ENCODE data around the gene ADGRL2. TPM values are rescaled to one million over a fixed set of nuclear protein-coding genes. Genes with fewer than 3 reads are reported as not detected.

The ADGRL2 gene
- total and polyA plus RNA-seq, 9 of the 15 experiments (the other 6 are each of a cell fraction or from before 2014, with no cell fraction given), result 0.03 to 0.15 (median 0.13) TPM; not detected in 6

DNA sequence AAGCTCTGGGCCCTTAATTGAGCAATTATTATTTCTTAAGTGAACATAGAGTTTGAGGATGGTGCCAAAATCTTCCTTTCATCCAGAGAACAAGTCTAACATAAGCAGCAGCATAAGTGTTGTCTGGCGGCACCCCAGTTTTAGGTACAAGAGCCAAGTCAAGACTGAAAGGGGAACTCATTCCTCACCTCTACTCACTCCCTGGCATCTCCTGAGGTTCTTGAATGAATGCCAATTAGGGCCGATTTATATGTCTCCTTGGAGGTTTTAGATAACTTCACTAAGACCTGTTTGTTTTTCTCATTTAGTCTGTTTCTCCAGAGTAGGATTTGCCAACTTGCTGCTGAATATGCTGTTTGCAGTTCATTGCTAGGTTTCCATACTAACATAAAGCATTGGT, 42.6 kb upstream of the ADGRL2 start:
- no peak for DNase-seq (ENCODE audit: extremely low read depth in 1 of 4, low spot score in 3 of 4)
- no peak for TF ChIP-seq CC2D1A (IDR thresholded peaks at IDR 0.05)
- TF ChIP-seq PHB (CRISPR knock-in tag; IDR thresholded peaks at IDR 0.05), result no peak
- TF ChIP-seq SMC3 (conservative IDR thresholded peaks at IDR 0.05; ENCODE audit: insufficient read depth, low read depth, low read length), result no peak
- TF ChIP-seq ZNF511 (CRISPR knock-in tag; IDR thresholded peaks at IDR 0.05), result no peak
- TF ChIP-seq, protein P1, sequence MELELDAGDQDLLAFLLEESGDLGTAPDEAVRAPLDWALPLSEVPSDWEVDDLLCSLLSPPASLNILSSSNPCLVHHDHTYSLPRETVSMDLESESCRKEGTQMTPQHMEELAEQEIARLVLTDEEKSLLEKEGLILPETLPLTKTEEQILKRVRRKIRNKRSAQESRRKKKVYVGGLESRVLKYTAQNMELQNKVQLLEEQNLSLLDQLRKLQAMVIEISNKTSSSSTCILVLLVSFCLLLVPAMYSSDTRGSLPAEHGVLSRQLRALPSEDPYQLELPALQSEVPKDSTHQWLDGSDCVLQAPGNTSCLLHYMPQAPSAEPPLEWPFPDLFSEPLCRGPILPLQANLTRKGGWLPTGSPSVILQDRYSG (tag; conservative IDR thresholded peaks at IDR 0.05; ENCODE audit: low read depth), result no peak
- no peak for TF ChIP-seq XRCC3 (IDR thresholded peaks at IDR 0.05)
- TF ChIP-seq MAFF (IDR thresholded peaks at IDR 0.05; ENCODE audit: low read length), result no peak
- TF ChIP-seq NR3C1 (CRISPR knock-in tag; IDR thresholded peaks at IDR 0.05), result no peak
- no peak for TF ChIP-seq TCF7 (IDR thresholded peaks at IDR 0.05; ENCODE audit: borderline replicate concordance)
- TF ChIP-seq, protein P2, sequence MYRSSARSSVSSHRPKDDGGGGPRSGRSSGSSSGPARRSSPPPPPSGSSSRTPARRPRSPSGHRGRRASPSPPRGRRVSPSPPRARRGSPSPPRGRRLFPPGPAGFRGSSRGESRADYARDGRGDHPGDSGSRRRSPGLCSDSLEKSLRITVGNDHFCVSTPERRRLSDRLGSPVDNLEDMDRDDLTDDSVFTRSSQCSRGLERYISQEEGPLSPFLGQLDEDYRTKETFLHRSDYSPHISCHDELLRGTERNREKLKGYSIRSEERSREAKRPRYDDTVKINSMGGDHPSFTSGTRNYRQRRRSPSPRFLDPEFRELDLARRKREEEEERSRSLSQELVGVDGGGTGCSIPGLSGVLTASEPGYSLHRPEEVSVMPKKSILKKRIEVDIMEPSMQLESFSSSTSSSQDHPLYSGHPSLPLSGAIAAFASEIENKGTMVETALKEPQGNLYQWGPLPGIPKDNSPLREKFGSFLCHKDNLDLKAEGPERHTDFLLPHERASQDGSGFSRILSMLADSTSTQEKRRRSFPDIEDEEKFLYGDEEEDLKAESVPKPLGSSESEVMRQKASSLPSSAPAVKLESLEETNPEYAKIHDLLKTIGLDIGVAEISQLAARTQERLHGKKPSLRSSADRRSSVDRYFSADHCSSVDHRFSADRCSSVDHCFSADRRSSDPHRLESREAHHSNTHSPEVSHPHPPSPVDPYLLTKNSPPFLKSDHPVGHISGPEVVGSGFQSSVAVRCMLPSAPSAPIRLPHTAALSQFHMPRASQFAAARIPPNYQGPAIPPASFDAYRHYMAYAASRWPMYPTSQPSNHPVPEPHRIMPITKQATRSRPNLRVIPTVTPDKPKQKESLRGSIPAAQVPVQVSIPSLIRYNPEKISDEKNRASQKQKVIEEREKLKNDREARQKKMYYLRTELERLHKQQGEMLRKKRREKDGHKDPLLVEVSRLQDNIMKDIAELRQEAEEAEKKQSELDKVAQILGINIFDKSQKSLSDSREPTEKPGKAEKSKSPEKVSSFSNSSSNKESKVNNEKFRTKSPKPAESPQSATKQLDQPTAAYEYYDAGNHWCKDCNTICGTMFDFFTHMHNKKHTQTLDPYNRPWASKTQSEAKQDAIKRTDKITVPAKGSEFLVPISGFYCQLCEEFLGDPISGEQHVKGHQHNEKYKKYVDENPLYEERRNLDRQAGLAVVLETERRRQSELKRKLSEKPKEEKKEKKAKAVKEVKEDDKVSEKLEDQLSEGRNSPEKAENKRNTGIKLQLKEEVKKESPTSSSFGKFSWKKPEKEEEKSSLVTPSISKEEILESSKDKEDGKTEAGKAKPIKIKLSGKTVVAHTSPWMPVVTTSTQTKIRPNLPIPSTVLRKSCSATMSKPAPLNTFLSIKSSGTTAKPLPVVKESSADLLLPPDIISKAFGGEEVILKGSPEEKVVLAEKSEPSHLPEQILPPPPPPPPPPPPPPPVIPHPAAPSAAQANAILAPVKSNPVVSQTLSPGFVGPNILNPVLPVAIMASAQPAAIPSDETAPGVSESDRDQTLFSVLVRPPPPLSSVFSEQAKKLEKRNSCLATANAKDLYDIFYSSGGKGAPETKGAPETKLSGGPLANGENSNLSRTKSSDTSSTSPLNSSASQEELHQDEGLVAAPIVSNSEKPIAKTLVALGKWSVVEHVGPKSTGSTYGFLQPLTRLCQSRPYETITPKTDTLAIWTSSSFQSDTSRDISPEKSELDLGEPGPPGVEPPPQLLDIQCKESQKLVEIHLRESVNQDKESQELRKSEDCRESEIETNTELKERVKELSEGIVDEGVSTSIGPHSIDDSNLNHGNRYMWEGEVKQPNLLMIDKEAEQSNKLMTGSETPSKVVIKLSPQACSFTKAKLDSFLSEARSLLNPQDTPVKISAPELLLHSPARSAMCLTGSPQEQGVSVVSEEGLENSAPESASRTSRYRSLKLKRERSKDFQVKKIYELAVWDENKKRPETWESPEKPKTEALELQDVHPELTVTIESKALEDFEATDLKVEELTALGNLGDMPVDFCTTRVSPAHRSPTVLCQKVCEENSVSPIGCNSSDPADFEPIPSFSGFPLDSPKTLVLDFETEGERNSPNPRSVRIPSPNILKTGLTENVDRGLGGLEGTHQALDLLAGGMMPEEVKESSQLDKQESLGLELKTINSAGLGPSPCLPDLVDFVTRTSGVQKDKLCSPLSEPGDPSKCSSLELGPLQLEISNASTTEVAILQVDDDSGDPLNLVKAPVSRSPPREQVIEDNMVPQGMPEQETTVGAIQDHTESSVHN (IDR thresholded peaks at IDR 0.05; ENCODE audit: borderline replicate concordance in 1 of 2, low read depth in 1 of 2), result no peak
- TF ChIP-seq NUFIP1 (IDR thresholded peaks at IDR 0.05; ENCODE audit: partially characterized antibody), result no peak
- no peak for TF ChIP-seq ARHGAP35 (IDR thresholded peaks at IDR 0.05; ENCODE audit: partially characterized antibody)
- TF ChIP-seq NCOA1 (IDR thresholded peaks at IDR 0.05; ENCODE audit: low read depth), result no peak

More for the DNA sequence above, 42.6 kb upstream of the ADGRL2 start:
- H3K4me2 ChIP-seq (ENCODE audit: insufficient read depth, low read length), result no peak overlapping the region
- BruUV-seq (replicated peaks), result no TSS peak
- no peak overlapping the region for H2AFZ ChIP-seq (ENCODE audit: low read depth, low read length)
- H4K20me1 ChIP-seq (replicated peaks; ENCODE audit: control insufficient read depth, insufficient read depth, low read length), result no peaks in the 10 kb centered on the region
- 0% methylated on average over 2 of the region's 2 CpGs for WGBS (ENCODE audit: insufficient coverage, low coverage, missing lambda C conversion rate)
- FAIRE-seq (no peak), ATAC-seq (no peak)
- ChIA-PET POLR2A (no interaction called here), CTCF (ENCODE audit: low intra/inter-chr PET ratio) (no interaction called here)
- no peak overlapping the region for H3K4me3 ChIP-seq
- no peak overlapping the region for H3K9ac ChIP-seq (ENCODE audit: insufficient read depth in 1 of 2, low read depth in 2 of 2, low read length in 2 of 2)
- no peaks in the 10 kb centered on the region for H3K27me3 ChIP-seq (ENCODE audit: control insufficient read depth in 2 of 2, insufficient read depth in 2 of 2, low read length in 2 of 2)
- H3K27ac ChIP-seq (ENCODE audit: extremely low read depth, low read depth, low read length), result no peak overlapping the region
- H3K36me3 ChIP-seq (ENCODE audit: control insufficient read depth, insufficient read depth, low read length), result no peaks in the 10 kb centered on the region
- in situ Hi-C loops (cut with MboI) (no loop called here), intact Hi-C loops (cut with micrococcal nuclease) (no loop called here)
- H3K9me3 ChIP-seq (replicated peaks; ENCODE audit: control insufficient read depth, insufficient read depth, low read depth, low read length), result no peaks in the 10 kb centered on the region; the same call in 1 of the 2 replicates
- H3K4me1 ChIP-seq (replicated peaks in 1 of 2; ENCODE audit: control insufficient read depth in 2 of 2, insufficient read depth in 2 of 2, low read length in 2 of 2), result no peaks in the 10 kb centered on the region
- no peaks in the 10 kb centered on the region for H3K79me2 ChIP-seq (ENCODE audit: control insufficient read depth, insufficient read depth, low read length)
- no peaks in the 10 kb centered on the region for H3K9me1 ChIP-seq (ENCODE audit: control insufficient read depth, insufficient read depth, low read length)
